ENCODE measurements around the gene VTI1A. TPM values are rescaled to one million over a fixed set of nuclear protein-coding genes. Genes with fewer than 3 reads are reported as not detected.

Gene VTI1A
- polyA plus RNA-seq, 1 of the 3 experiments (the other 2 are of a cell fraction): 8.3 TPM

DNA sequence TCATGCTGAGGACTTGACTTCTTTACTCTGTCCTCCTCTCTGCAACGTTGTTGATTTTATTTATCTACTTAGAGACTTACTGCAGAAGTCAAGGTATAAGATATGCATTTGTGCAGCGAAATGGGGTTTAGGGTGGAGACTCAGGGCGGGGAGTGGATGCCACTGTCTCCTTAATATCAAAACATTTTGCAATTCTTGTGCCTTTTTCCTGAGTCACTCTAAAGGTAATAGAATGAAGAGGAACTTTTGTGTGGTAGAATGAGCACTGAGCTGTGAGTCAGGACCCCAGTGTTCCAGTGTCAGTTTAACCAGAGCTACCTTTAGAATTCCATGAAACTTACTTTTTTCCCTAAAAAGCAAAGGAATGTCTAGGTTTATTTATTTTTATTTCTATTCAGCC, 78.2 kb downstream of the VTI1A start (continued):
- TF ChIP-seq, protein P1, sequence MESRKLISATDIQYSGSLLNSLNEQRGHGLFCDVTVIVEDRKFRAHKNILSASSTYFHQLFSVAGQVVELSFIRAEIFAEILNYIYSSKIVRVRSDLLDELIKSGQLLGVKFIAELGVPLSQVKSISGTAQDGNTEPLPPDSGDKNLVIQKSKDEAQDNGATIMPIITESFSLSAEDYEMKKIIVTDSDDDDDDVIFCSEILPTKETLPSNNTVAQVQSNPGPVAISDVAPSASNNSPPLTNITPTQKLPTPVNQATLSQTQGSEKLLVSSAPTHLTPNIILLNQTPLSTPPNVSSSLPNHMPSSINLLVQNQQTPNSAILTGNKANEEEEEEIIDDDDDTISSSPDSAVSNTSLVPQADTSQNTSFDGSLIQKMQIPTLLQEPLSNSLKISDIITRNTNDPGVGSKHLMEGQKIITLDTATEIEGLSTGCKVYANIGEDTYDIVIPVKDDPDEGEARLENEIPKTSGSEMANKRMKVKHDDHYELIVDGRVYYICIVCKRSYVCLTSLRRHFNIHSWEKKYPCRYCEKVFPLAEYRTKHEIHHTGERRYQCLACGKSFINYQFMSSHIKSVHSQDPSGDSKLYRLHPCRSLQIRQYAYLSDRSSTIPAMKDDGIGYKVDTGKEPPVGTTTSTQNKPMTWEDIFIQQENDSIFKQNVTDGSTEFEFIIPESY (IDR thresholded peaks at IDR 0.05; ENCODE audit: borderline replicate concordance, low read depth): no peak
- TF ChIP-seq, protein P2, sequence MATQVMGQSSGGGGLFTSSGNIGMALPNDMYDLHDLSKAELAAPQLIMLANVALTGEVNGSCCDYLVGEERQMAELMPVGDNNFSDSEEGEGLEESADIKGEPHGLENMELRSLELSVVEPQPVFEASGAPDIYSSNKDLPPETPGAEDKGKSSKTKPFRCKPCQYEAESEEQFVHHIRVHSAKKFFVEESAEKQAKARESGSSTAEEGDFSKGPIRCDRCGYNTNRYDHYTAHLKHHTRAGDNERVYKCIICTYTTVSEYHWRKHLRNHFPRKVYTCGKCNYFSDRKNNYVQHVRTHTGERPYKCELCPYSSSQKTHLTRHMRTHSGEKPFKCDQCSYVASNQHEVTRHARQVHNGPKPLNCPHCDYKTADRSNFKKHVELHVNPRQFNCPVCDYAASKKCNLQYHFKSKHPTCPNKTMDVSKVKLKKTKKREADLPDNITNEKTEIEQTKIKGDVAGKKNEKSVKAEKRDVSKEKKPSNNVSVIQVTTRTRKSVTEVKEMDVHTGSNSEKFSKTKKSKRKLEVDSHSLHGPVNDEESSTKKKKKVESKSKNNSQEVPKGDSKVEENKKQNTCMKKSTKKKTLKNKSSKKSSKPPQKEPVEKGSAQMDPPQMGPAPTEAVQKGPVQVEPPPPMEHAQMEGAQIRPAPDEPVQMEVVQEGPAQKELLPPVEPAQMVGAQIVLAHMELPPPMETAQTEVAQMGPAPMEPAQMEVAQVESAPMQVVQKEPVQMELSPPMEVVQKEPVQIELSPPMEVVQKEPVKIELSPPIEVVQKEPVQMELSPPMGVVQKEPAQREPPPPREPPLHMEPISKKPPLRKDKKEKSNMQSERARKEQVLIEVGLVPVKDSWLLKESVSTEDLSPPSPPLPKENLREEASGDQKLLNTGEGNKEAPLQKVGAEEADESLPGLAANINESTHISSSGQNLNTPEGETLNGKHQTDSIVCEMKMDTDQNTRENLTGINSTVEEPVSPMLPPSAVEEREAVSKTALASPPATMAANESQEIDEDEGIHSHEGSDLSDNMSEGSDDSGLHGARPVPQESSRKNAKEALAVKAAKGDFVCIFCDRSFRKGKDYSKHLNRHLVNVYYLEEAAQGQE (IDR thresholded peaks at IDR 0.05; ENCODE audit: low read depth, low read length): no peak
- TF ChIP-seq ELF1 (IDR thresholded peaks at IDR 0.05) (no peak), GABPA (IDR thresholded peaks at IDR 0.05; ENCODE audit: low read depth) (no peak), POLR2AphosphoS5 (IDR thresholded peaks at IDR 0.05; ENCODE audit: low read depth, low read length) (no peak), RFX5 (IDR thresholded peaks at IDR 0.05; ENCODE audit: low read length) (no peak)

DNA sequence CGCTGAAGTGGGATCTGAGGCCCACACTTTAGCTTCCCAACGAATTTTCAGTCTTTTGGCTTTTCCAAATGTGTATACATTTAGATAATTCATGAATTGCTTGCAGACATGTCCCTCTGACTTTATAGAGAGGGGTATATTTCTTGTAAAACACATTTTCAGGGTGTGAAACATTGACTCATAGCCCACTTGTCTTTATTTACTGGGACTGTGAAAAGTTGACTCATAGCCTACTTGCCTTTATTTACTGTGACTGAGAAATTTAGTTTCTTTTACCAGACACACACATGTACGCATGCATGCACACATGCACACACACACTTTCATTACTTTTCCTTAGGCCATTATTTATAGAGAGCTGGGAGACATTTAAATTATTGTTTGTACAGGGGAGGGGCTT, 79.1 kb downstream of the VTI1A start:
- no peaks in the 10 kb centered on the region; the same call in 1 of the 2 replicates for H4K20me1 ChIP-seq (ENCODE audit: insufficient read depth)
- no peak overlapping the region for H3K4me3 ChIP-seq (ENCODE audit: low read depth in 2 of 2, low read length in 1 of 2)
- no peak for DNase-seq
- no peak overlapping the region for H3K4me2 ChIP-seq
- no peaks in the 10 kb centered on the region for H3K9me2 ChIP-seq
- H3K27me3 ChIP-seq (ENCODE audit: insufficient read depth): no peaks in the 10 kb centered on the region
- H3K9me3 ChIP-seq: no peaks in the 10 kb centered on the region
- peaks cover 0 to 5% of the 10 kb centered on the region in 2 experiments for H3K36me3 ChIP-seq (replicated peaks in 1 of 2; ENCODE audit: control insufficient read depth in 1 of 2, insufficient read depth in 2 of 2, low read length in 1 of 2)
- CTCF ChIA-PET: no interaction called here
- no peak overlapping the region for H3K27ac ChIP-seq (ENCODE audit: low read depth in 2 of 2, low read length in 1 of 2)
- POLR2A ChIA-PET: no interaction called here
- peaks cover 3% of the 10 kb centered on the region for H3F3A ChIP-seq (replicated peaks; ENCODE audit: insufficient read depth)
- H2AFZ ChIP-seq (ENCODE audit: low read depth): no peak overlapping the region
- WGBS (ENCODE audit: low lambda C conversion rate): 94% methylated on average over 3 of the region's 3 CpGs
- H3K9ac ChIP-seq: no peak overlapping the region
- peaks cover 0 to 15% of the 10 kb centered on the region in 2 experiments; a peak in 3 of 4 replicates for H3K4me1 ChIP-seq (ENCODE audit: control insufficient read depth in 1 of 2, insufficient read depth in 2 of 2, low read depth in 1 of 2, low read length in 1 of 2)
- peaks cover 6% of the 10 kb centered on the region; the same call in 1 of the 2 replicates for H3K79me2 ChIP-seq (ENCODE audit: insufficient read depth)
- TF ChIP-seq, protein P2 (IDR thresholded peaks at IDR 0.05; ENCODE audit: low read depth, low read length): no peak
- no peak for TF ChIP-seq FOSL2 (IDR thresholded peaks at IDR 0.05; ENCODE audit: borderline replicate concordance, low read depth)
- TF ChIP-seq TCF12 (IDR thresholded peaks at IDR 0.05): no peak
- TF ChIP-seq TEAD4 (IDR thresholded peaks at IDR 0.05; ENCODE audit: borderline replicate concordance, insufficient read depth): no peak
- TF ChIP-seq NFIC (IDR thresholded peaks at IDR 0.05; ENCODE audit: borderline replicate concordance): no peak
- TF ChIP-seq JUND (IDR thresholded peaks at IDR 0.05): no peak
- TF ChIP-seq GATA2 (CRISPR knock-in tag; IDR thresholded peaks at IDR 0.05): no peak
- TF ChIP-seq GABPA (IDR thresholded peaks at IDR 0.05; ENCODE audit: low read depth): no peak
- TF ChIP-seq FOXJ3 (CRISPR knock-in tag; IDR thresholded peaks at IDR 0.05): no peak
- TF ChIP-seq, protein P3, sequence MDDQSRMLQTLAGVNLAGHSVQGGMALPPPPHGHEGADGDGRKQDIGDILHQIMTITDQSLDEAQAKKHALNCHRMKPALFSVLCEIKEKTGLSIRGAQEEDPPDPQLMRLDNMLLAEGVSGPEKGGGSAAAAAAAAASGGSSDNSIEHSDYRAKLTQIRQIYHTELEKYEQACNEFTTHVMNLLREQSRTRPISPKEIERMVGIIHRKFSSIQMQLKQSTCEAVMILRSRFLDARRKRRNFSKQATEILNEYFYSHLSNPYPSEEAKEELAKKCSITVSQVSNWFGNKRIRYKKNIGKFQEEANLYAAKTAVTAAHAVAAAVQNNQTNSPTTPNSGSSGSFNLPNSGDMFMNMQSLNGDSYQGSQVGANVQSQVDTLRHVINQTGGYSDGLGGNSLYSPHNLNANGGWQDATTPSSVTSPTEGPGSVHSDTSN (IDR thresholded peaks at IDR 0.05): no peak
- no peak for TF ChIP-seq NRF1 (IDR thresholded peaks at IDR 0.05; ENCODE audit: low read depth, low read length)
- no peak for TF ChIP-seq SMC3 (IDR thresholded peaks at IDR 0.05; ENCODE audit: low read depth, low read length)
- no peak for TF ChIP-seq SIN3A (IDR thresholded peaks at IDR 0.05; ENCODE audit: borderline replicate concordance, low read depth, low read length)
- no peak for TF ChIP-seq FOXM1 (IDR thresholded peaks at IDR 0.05; ENCODE audit: low read depth)
- TF ChIP-seq, protein P4, sequence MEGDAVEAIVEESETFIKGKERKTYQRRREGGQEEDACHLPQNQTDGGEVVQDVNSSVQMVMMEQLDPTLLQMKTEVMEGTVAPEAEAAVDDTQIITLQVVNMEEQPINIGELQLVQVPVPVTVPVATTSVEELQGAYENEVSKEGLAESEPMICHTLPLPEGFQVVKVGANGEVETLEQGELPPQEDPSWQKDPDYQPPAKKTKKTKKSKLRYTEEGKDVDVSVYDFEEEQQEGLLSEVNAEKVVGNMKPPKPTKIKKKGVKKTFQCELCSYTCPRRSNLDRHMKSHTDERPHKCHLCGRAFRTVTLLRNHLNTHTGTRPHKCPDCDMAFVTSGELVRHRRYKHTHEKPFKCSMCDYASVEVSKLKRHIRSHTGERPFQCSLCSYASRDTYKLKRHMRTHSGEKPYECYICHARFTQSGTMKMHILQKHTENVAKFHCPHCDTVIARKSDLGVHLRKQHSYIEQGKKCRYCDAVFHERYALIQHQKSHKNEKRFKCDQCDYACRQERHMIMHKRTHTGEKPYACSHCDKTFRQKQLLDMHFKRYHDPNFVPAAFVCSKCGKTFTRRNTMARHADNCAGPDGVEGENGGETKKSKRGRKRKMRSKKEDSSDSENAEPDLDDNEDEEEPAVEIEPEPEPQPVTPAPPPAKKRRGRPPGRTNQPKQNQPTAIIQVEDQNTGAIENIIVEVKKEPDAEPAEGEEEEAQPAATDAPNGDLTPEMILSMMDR (IDR thresholded peaks at IDR 0.05): no peak
- no peak for TF ChIP-seq MEF2A (IDR thresholded peaks at IDR 0.05; ENCODE audit: borderline replicate concordance, low read depth)
- TF ChIP-seq RXRA (IDR thresholded peaks at IDR 0.05; ENCODE audit: borderline replicate concordance, low read depth): no peak
